Muscle of back (tissue), 11 donors: ENCODE results near the gene GLIS2. TPM values are rescaled to one million over a fixed set of nuclear protein-coding genes. Genes with fewer than 3 reads are reported as not detected.
A peak's percentile ranks its signal among the peaks of the same experiment; 100 is the strongest.

Experiments
- DNase-seq, 3 donors: peaks; one replicate each; pipeline versions ENCODE4 v3.0.0 to v3.0.0-alpha.2; 2013
- polyA plus RNA-seq, 10 donors: library from polyadenylated mRNA; unstranded; fragments of 120-200 nt; gene quantifications; one replicate each; pipeline ENCODE4 v1.2.1, GENCODE V29; 2013; ENCODE audit not compliant: insufficient read length in 10 of 10

GLIS2 gene
- polyA plus RNA-seq, 10 donors: 14.8 to 30.7 (median 22.6) TPM

DNA sequence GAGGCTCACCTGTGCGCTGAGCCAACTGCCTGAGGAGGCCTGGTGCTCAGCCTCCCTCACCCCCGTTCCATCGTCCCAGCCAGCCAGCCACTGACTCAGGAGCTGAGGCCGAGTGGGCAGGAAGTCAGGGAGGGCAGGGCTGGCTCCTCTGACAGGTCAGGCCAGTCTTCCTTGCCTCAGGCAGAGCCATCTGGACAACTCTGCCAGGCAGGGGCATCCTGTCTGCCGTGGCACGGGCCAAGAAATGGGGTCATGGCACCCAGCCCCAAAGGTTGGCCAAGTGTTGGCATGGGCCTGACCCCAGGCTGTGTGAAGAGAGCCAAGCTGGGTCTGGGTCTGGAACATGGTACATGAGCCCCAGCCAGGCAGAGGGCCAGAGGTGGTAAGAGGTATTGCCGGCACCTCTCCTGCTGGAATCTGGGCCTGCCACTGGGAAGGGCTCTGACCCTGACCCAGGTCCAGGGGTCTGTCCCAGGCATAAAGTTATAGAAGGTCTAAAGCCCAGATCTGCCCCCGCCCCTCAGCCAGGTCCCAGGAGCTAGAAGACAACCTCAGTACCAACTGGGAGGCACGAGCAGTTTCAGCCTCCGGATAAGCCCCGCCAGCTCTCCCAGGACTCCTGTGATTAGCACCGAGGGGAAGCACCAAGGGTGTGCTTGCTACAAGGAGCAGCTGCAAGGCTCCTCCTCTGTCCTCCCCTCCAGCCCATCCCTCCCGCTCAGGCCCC is 53.3 kb downstream of the GLIS2 start:
- DNase-seq: no peak

DNA sequence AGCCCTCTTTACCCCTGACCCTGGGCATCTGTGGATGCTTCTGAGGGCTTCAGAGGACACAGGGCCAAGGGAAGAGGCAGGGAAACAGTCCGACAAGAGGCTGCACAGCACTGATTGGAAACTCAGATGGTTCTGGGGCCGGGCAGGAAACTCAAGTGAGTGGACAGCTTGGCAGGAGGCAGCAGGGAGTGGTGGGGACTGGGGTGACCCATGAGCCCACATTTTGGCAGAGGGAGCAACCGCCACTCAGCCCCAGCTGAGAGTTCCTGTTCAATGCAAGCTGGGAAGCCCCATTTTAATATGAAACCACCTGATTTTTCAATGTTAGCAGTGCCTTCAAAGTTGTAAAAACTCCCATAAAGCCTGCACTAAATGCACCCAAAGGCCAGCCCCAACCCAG is 54.3 kb downstream of the GLIS2 start:
- DNase-seq: no peak

DNA sequence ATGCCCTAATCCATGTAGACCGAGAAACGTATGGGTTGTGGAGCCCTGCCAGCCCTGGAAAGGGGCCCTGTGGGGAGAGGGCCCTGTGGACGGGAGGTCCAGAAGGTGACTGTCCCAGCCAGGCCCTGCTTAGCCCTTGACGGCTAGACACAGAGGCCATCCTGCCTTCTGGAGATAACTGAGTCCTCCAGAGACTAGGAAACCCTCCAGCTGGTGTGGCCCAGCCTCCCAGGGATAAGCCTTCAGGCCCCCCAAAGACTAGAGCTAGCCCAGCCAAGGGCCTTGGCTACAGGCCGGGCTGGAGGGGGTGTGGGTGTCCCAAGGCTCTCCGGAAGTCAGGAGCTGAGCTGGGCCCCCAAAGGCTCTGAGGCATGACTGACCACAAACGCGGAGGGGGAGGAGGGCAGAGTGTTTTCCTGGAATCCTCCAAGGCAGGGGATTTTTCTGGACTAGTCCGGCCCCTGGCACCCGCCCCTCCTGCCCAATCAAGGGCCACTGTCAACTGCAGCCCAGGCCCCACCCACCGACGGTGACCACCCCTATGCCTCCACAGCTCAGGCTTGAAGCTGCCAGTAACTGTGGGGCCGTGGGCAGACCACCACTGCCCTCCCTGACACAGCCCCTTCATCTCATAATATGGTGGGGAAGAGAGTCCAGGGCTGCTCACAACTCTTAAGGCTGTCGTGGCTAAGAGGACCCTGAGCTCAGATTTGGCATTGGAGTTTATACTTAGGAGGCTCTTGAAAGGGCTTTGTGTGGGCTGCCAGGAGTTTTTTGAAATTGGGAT is 54.9 kb downstream of the GLIS2 start:
- DNase-seq: peak in 2 of 3 donors; percentile 44 to 66

DNA sequence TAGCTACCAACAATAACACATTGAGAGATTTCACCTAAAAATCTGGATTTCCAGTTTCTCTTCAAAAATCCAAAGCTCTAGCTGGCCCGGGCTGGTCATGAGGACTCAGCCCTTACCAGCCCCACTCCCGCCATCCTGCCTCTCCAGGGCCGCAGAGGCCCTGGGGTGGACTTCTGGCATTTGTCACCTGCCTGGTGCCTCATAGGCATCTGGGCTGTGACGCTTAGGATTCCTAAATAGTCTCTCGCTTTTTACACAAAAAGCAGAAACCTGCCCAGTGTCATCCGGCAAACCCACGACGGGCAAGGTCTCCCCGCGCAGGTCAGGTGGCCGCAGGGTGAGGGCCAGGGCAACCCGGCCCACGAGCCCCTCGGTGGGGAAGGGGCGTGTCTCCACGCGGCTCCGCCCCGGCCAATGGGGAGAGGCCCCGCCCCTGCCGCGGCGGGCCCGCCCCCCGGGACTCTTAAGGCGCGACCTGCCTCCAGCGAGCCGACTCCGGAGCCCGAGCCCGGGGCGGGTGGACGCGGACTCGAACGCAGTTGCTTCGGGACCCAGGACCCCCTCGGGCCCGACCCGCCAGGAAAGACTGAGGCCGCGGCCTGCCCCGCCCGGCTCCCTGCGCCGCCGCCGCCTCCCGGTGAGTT is 55.6 kb downstream of the GLIS2 start, which contains the start of gene VASN:
Gene VASN (plus strand): TSS at position 492 of the 644 bp plus-strand sequence. CDS start 9,030 bp downstream, outside the sequence.
- peak; percentile 76 to 91 (median 85) for DNase-seq

DNA sequence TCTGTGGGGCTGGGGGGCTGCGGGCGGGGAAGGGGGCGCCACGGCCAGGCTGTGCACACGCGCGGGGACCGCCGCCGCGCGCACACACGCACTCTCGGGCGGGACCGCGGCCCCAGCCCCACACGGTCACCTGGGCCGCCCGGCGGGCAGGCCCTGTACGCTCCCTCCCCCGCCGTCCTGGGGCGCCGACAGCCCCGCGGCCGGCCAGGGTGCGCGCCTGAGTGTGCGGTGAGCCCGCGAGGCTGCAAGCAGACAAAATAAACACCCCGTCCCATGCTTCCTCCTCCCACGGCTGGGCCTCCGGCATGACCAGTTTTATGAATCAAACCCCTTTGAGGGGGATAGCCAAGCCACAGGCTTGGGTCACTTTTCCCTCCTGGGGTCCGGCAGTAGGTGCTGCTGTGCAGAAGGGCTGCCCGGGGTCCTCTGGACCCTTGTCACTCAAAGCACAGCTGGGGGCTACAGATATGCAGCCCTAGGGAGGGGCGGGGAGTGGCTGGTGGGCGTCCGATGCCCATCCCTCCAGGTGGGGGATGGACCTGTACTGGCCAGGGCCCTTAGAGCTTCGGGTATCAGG is 56.2 kb downstream of the GLIS2 start:
- DNase-seq: peak in 1 of 3 donors; percentile 51

DNA sequence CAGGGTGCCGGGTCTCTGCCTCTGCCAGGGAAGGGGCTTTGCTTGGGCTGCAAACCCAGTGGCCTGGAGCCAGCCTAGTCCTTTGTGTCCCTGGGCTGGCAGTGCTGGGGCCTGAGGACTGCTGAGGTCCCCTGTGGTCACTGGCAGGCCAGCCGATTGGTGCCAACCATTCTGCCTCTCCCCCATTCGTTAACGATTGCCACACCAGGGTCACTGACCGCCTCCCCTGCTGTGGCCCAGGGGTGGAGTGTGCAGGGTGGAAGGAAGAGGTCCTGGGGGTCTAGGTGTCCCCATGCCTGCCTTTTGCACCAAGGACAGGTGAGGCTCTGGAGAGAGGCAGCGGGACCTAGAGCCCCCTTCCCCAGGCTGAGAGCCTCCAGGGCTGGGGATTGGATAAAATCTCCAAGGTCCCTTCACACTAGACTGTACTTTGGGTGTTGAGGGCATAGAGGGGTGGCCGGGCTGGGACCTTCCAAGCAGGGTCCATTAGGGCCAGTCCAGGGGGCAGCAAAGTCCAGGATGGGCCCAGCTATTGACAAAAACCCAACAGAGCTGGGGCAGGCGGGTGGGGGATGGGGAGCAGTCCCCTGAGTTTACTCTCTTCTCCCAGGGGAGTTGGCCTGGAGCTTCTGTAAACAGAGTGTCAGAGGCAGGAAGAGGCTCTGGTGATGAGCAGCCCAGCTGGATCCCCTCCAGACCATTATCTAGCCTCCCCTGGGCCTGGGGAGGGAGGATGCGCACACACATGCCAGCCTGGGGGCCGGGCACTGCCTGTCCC is 56.9 kb downstream of the GLIS2 start:
- DNase-seq: peak in 1 of 3 donors; percentile 66

DNA sequence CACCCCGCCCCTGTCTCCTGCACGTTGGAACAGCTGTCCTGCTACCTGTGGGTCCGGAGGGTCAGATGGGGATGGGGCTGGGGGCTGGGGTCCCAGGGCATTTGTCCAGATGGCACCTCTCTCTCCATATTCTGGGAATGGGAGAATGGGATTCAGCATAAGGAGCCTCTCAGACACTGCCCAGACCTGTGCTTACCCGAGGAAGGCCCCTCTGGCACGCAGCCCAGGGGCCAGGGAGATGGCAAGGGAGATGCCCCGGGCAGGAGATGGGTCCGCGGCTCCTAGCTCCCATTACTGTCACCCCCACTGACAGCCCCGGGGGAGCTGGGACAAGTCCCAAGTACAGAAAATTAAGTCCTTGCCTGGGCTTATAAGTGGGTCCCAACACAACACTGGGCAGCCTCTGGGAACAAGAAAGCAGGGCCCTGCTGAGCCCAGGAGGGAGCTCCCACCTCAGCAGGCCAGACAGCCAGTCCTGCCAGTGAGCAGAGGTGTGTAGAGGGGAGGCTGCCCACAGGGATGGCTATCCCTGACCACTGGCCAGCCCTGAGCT is 57.6 kb downstream of the GLIS2 start:
- DNase-seq: no peak

DNA sequence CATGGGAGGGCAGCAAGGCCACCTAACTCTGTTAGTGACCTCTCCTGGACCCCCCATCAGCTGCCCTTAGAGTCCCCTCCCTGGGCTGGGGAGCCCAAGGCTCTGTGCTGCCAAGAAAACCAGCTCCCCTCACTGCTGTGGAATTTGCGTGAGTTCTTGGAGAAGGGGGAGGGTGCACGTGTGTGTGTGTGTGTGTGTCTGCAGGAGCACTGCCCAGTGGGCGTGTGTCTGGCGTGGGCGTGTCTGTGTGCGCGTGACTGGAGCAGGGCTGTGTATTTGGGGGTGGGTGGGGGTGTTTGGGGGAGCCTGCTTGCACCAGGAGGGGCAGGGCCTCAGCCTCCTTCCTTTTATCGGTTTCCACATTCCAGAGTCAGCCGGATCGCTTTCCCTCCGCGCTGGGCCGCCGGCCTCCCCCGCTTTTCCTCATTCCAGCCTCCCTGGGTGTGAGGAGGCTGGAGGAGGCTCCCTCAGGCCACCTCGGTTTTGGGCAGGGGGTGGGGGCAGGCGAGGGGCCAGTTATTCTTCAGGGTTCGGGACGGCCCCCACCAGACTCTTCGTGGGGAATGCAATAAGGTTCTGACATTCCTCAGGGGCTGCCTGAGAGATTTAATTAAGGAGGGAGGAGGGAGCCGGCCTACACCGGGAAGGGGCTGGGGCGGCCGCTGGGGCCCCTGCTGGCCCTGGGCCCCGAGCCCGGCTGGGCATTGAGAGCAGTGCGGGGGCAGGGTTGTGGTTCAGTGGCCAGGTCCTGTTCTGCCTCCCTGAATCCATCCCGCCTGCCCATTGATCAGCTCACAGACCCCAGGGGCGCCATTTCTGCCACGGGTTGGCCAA is 58.3 kb downstream of the GLIS2 start:
- DNase-seq: peak; percentile 77 to 93 (median 89)

DNA sequence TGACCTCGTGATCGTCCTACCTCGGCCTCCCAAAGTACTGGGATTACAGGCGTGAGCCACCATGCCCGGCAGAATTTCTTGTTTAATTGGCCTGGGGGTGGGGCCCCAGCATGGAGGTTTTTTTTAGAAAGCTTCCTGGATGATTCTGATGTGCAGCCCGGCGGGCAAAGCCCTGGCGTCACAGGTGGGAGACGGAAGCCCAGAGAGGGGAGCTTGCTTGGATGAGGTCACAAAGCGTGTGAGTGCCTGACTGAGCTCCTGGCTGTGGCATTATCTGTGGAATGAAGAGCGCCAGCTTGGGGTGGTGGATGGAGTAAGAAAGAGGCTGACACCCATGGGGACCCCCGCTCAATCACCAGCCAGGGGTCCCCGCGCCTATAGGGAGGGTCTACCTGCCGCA is 59.9 kb downstream of the GLIS2 start:
- DNase-seq: peak in 1 of 3 donors; percentile 38

DNA sequence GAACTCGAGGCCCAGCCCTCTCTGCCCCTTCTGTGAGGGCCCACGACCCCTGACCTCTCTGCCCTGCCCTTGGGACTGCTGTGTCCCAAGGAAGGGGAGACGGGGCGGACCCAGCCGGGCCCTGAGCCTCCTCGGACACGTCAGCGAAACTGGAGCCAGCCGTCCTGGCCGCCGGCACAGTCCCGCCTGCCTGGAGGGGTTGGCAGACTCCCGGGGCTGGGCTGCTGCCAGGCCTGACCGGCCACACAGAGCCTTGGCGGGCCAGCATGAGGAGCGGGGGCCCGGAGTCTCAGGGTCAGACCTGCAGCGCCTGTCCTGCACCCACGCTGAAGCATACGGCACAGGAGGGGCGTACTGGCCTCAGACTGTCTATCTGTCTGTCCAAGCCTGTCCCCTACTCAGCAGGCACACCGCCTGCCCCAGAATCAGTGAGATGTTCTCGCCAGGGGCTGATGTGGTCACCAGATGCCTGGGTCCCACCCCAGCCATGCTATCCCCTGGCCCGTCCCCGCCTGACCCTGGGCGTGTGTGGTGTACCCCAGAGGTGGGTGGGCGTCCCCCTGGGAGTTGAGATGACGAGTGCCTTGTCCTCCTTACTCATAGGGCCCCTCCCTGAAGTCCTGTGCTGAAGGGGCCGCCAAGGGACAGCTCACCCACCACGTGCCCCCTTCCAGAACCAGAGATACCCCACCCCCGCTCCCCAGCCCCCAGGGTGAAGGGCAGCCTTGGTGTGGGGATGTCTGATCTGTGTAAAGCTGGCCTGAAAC is 60.4 kb downstream of the GLIS2 start:
- DNase-seq: peak; percentile 60 to 90 (median 86)

DNA sequence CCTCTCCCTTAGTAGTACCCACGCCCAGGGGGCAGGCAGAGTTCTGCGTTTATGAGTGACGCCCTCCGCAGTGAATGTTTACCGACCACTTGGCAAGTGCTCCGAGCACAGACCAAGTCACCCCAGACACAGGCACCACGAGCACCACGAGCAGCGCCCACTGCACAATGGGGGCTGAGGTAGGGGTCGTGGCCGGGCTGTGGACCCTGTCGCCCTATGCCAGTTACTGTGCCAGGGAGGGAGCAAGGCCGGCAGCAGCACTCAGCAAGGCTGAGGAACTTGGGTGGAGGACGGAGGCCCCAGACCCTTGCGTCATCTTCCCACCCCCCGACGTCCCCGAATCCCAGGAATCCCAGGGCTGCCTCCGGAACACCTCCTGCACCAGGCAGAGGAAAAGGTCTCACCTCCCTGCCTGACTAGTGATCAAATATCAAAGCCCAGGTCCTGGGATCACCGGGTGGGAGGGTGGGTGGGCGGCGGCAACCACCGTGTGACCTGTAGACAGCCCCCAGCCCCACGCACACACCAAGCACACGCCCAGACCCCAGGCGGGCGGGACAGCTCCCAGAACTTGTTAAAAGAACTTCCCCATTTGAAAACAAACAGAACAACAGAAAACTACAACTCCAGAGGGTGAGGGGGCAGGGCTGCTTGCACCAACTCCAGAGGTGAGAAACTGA is 61.2 kb downstream of the GLIS2 start:
- DNase-seq: peak in 1 of 3 donors; percentile 56

DNA sequence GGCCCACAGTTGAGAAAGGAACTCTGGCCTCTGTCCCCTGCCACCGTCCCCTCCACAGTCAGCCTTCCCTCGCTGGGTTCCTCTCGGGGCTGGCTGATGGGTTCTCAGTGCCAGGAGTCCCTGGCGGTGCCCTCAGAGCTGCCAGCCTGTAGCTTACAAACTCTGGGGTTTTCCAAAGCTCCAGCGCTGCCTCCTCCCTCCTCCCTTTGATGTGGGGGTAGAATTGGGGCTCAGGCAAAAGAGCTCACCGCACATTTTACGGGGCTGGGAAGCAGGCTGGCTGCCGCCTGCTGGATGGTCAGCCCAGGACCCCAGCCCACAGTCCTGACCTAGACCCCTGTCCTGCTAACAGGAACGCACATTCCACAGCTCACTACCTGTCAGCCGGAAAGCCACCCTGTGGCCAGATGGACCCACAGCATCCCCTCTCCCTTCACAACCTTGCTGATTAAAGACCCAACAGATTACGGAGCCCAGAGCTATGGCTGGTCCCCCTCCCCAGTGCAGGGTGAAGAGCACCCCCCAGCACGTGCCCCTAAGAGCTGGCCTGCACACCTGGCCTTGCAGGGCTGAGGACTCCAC is 61.8 kb downstream of the GLIS2 start:
- no peak for DNase-seq

DNA sequence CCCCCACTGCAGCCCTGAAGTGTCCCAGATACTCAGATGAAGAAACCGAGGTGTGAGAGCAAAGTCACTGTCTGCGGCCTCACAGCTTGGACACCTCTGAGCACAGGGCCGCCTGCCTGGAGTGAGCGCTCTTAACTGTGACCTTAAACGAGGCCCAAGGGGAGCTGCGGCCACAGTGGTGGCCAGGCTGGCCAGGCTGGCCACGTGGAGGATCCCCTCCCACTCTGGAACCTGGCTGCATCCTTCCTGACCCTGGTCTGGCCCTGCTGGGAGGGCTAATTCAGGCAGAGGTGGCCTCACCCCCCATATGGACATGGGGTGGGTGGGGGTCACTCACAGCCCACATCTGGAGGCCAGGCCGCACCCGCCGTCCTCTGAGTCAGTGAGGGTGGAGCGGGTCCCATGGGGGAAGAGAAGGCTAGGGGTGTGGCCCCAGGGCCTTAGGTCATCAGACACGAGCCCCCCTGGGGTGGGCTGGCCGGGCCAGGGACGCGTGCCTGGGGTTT is 62.3 kb downstream of the GLIS2 start:
- DNase-seq: peak in 1 of 3 donors; percentile 47

DNA sequence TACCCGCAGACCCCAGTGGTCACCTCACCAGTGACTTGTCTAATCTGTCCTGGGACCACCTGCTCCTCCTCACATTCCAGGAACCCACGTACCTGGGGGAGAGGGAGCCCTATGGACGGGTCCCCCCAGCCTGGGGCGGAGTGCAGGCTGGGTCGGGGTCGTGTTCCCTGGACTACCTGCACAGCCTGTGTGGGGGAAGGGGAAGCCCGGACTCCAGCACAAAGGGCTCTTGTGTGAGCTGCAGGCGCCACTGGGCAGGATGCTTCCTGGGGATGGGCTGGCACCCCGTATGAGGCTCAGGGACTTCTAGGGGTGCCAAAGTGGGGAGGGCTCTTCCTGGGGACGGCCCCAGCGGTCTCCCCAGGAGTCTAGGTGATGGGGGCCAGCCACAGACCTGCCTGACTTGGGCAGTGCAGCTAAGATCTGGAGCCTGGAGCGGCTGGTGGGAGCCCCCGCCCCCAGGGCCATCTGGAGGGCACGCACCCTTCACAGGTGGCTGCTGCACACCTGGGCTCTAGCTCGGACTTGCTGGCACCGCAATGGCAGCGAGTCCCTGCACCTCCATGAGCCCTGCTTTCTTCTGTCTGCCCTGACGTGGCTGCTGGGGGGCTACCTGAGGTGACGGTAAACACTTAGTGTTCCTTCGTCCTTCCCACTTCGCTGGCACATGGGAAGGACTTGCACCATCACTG is 63.3 kb downstream of the GLIS2 start:
- no peak for DNase-seq

DNA sequence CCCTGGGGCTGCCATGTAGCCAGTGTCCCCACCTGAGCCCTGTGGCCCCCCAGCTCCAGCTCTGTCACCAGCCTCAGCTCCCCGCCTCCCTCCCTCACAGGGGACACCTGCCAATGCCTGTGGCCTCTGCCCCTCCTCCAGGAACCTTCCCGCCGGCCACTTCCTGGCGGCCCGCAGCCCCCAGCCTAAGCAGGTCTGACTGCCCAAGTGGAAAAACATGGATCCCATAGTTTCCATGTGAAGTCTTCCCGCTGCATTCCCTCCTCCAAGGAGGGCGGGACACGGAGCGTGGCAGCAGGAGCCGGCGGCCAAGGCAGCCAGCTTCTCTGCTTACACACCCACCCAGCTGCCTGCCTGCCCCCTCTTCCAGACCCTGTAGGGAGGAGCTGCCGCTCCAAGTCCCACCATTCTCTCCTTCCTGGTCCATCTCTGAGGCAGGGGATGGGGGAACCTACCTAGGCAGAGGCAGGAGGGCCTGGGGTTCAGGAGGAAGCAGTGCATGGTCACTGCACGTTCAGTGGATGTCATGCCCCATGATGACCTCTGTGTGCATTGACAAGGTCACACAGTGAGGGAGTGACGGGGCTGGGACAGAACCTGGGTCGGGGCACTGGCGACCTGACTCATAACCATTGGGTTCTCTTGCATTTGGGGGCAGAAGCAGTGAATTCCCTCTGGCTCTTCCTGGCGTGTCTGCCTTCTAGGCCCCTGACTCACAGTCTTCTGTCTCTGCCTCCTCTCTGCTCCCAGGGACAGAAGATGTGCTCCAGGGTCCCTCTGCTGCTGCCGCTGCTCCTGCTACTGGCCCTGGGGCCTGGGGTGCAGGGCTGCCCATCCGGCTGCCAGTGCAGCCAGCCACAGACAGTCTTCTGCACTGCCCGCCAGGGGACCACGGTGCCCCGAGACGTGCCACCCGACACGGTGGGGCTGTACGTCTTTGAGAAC is 64.5 kb downstream of the GLIS2 start:
- DNase-seq: peak in 1 of 3 donors; percentile 81
